Measurements from ENCODE around the gene PCAT6.
"Not testable (repeated sequence)": the region's sequence is repeated elsewhere in the genome, so short reads cannot be mapped to it uniquely, and the experiment has no call there.

- not testable (repeated sequence) for TF ChIP-seq SMC3 (IDR thresholded peaks at IDR 0.05); REST (IDR thresholded peaks at IDR 0.05); CTCF (IDR thresholded peaks at IDR 0.05); CHD2 (IDR thresholded peaks at IDR 0.05; ENCODE audit: low read length, partially characterized antibody); HDAC2 (IDR thresholded peaks at IDR 0.05); POLR2A (IDR thresholded peaks at IDR 0.05; ENCODE audit: low read length); FOSB (CRISPR knock-in tag; IDR thresholded peaks at IDR 0.05); RARB (CRISPR knock-in tag; IDR thresholded peaks at IDR 0.05); NPAS2 (CRISPR knock-in tag; IDR thresholded peaks at IDR 0.05; ENCODE audit: borderline replicate concordance)
These were observed 15.8 kb upstream of the PCAT6 start for GRCh38 chr1:202794931-202795330.
